GM19193 (cell line): ENCODE data around the gene CRYZL1.

ENCODE experiments used
- POLR2A ChIP-seq: IDR thresholded peaks from 4 replicates; pipeline ENCODE4 v1.6.1; 2011; ENCODE audit not compliant: insufficient read depth, insufficient read length; ENCODE audit errors: extremely low read depth

The CRYZL1 gene

GRCh38 chr21:33561373-33561772, 80.2 kb downstream of the CRYZL1 start:
- no peak for TF ChIP-seq POLR2A

GRCh38 chr21:33560965-33561364, 80.6 kb downstream of the CRYZL1 start:
- TF ChIP-seq POLR2A: no peak

- no peak for TF ChIP-seq POLR2A
Observed at GRCh38 chr21:33559813-33560212, 81.7 kb downstream of the CRYZL1 start.

GRCh38 chr21:33558777-33559421, 82.6 kb downstream of the CRYZL1 start:
- no peak for TF ChIP-seq POLR2A

GRCh38 chr21:33557447-33557846, 84.1 kb downstream of the CRYZL1 start:
- no peak for TF ChIP-seq POLR2A

- no peak for TF ChIP-seq POLR2A
Observed at GRCh38 chr21:33554982-33555344, 86.6 kb downstream of the CRYZL1 start.

GRCh38 chr21:33554236-33554981, 87.1 kb downstream of the CRYZL1 start:
- no peak for TF ChIP-seq POLR2A

- peak; percentile 7 for TF ChIP-seq POLR2A
Observed at GRCh38 chr21:33552999-33553598, 88.4 kb downstream of the CRYZL1 start.

- TF ChIP-seq POLR2A: peak; percentile 15
Observed at GRCh38 chr21:33552093-33552998, 89.2 kb downstream of the CRYZL1 start.

GRCh38 chr21:33551664-33552063, 89.9 kb downstream of the CRYZL1 start:
- TF ChIP-seq POLR2A: no peak

- no peak for TF ChIP-seq POLR2A
Observed at GRCh38 chr21:33550772-33551660, 90.5 kb downstream of the CRYZL1 start.

GRCh38 chr21:33549848-33550771, 91.4 kb downstream of the CRYZL1 start:
- TF ChIP-seq POLR2A: no peak

GRCh38 chr21:33546086-33546485, 95.5 kb downstream of the CRYZL1 start:
- TF ChIP-seq POLR2A: no peak

GRCh38 chr21:33544451-33545195, 96.9 kb downstream of the CRYZL1 start:
- no peak for TF ChIP-seq POLR2A
